HG03045 (cell line): ENCODE results near the gene TTLL9.
"Not testable (repeated sequence)": the region's sequence is repeated elsewhere in the genome, so short reads cannot be mapped to it uniquely, and the experiment has no call there.

Source experiments
- ATAC-seq: cut with Tn5 transposase; IDR thresholded peaks from one replicate; pipeline ENCODE4 v1.9.1; 2021; ENCODE audit warnings: mild to moderate bottlenecking, moderate library complexity; ENCODE audit not compliant: unreplicated experiment

Gene TTLL9, protein sequence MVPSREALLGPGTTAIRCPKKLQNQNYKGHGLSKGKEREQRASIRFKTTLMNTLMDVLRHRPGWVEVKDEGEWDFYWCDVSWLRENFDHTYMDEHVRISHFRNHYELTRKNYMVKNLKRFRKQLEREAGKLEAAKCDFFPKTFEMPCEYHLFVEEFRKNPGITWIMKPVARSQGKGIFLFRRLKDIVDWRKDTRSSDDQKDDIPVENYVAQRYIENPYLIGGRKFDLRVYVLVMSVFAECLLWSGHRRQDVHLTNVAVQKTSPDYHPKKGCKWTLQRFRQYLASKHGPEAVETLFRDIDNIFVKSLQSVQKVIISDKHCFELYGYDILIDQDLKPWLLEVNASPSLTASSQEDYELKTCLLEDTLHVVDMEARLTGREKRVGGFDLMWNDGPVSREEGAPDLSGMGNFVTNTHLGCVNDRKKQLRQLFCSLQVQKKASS

DNA sequence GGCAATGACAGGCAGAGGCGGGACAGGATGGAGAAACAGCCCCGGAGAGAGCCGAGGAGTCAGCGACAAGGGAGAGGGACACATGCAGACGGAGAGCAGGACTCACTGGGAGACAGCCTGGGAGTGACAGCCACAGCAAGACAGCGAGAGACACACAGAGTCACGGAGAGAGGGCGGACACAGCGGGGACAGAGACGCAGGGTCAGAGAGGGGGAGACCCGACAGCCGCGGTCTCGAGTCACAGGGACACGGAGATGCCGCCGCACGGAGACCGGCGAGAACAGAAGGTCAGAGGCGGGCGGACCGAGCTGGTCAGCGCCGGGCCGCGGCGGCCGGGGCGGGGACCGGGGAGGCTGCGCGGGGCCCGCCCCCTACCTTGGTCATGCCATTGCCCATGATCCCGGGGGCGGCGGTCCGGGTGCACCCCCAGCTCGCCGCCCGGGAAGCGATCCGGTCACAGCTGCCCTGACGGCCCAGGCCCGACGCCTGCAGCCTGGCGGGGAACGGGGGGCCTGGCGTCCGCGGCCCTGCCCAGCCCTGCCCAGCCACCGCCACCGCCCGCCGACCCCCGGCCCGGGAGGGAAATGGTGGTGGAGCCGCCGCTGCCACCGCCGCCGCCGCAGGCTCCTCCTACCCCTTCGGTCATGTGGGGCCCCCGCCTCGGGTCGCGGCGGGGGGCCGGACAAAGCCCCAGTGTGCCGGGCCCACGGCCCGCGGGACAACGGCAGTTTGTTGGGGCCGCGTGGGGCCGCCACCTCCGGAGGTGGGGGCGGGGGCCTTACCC, at the start of gene TTLL9, which contains the start of gene DUSP15:
TSS of gene TTLL9 (plus strand) at position 693 of the 784 bp plus-strand sequence. CDS start 493 bp downstream, outside the sequence.
TSS of gene DUSP15 (minus strand) at position 586 of the 784 bp plus-strand sequence. CDS start at position 396, 190 bp downstream.
- no peak for ATAC-seq

DNA sequence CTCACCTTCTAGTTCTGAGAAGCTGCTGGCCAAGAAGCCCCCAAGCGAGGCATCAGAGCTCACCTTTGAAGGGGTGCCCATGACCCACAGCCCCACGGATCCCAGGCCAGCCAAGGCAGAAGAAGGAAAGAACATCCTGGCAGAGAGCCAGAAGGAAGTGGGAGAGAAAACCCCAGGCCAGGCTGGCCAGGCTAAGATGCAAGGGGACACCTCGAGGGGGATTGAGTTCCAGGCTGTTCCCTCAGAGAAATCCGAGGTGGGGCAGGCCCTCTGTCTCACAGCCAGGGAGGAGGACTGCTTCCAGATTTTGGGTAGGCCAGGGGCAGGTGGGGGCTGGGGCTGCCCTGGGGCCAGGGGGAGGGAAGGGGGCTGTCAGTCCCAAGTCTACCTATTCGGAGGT, 49.0 kb upstream of the TTLL9 start:
- no peak for ATAC-seq

DNA sequence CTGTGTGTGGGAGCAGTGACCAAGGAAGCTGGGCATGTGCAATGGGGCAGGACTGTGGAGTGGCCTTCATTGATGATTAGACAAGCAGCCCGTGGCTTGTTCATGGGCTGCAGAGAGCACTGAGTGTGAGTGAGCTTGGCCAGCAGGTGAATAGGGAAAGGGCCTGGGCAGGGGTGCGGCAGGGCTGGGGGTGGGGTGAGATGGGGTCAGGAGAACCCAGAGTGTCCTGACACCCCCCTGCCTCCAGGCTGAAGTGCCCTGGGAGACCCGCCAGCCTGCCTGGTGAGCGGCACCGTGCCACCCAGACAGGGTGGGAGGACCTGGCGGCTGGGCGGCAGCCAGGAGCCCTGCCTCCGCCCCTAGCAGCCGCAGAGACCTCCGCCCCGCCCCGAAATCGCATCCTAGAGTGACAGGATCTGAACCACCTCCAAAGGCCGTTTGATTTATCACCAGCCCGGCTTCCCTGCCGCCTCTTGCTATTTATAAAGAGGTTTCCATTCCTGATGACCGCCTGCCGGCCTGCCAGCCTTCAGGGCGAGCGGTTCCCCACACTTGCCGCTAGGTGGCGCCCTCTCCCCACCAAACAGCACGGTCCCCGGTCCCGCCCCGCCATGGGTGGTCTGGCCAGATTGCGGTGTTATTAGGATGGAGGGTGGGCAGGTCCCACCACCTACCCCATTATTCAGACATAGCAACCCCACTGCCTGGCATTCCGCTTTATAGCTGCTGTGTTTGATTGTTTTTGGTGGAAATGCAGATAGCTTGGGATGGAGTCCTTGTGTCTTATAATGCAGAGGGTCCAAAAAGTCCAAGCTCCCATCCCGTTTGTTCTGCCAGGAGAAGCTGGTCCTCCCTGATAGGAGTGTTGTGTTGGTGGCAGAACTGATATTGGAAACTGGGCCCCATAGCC, 47.8 kb upstream of the TTLL9 start:
- no peak for ATAC-seq

DNA sequence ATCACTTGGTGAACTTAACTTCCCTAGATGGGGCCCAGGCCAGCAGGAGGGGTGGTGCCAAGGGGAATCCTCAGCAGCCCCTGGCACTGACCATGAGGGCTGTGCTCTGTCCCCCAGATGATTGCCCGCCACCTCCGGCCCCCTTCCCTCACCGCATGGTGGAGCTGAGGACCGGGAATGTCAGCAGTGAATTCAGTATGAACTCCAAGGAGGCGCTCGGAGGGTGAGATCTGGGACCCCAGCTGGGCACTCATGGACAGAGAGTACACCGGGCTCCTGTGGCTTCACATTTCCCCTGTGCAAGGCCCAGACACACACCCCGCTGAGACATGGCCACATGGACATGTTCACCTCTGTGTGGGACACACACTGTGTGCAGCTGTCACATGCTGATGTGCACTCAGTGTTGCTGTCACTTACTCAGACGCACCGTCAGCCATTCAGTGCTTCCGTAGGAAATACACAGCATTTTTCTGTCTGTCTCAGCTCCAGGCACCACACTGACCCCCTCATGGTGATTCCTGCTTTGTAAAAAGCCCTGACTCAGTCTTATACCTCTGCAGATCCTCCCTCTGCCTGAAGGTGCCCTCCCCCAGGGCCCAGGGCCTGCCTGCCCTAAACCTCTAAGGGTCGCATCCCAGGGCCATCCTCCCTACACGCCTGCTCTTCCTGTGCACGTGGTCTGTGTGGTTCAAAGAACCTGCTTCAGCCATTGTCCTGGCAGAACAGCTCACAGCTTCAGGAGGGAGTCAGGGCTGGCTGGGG, 46.9 kb upstream of the TTLL9 start:
- no peak for ATAC-seq

DNA sequence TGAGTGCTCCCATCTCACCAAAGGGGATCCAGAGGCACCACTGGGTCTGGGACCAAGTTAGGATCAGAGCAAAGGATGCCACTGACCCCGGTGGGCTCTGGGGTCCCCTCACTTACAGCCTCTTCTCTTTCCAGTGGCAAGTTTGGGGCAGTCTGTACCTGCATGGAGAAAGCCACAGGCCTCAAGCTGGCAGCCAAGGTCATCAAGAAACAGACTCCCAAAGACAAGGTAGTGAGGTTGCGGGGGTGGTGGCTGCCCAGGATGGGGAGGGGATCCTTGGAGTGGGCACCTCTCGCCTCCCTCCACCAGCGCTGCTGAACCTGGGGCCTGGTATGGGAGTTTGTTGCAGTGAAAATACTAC, 46.3 kb upstream of the TTLL9 start:
- no peak for ATAC-seq

DNA sequence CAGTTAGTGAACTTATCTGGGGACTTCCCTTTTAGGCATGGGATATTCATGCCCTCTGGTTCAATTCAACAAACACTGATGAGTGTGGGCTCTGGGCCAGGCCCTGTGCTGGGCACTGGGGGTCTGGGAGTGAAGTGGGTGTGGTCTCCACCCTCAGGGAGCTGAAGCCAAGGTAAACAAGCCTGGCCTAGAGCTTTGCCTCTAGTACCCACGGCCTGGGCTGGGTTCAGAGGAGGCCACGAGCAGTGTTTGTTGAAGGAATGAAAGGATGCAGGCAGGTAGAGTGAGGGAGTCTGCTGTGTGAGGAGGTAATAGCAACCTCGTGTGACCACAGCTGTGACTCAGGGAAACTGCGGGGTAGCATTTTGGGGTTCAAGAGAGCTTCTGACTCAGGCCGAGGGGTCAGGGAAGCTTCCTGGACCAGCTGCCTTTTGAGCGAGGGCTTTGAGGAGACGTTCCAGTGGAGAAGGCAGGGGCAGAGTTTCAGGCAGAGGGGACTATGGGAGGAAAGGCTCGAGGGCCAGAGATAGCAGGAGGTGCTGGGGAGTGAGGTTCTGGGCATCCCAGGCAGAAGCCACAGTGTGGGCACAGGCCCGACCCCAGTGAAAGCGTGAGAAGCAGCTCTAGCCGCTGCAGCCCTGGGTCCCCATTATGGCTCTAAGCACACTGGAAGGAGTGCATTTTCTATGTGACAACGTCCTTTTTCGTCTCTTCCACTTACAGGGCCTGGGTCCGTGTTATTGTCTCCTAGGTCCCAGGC, 45.7 kb upstream of the TTLL9 start:
- ATAC-seq: no peak

DNA sequence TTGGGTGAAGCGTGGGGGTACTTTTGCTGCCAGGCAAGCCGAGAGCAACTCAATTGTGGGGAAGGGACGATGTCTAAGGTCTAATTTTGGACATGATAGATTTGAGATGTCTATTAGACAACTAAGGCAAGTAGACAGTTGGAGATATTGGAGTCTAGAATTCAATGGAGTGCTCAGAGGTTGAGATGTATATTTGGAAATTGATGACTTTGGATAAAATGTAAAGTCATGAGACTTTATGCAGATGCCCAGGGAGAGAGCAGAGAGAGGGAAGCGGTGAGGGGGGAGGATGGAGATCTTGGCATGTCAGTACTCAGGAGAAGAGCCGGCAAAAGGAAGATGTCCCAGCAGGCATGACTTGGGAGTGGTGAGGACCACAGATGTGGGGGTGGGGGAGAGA, 44.4 kb upstream of the TTLL9 start:
- no peak for ATAC-seq

DNA sequence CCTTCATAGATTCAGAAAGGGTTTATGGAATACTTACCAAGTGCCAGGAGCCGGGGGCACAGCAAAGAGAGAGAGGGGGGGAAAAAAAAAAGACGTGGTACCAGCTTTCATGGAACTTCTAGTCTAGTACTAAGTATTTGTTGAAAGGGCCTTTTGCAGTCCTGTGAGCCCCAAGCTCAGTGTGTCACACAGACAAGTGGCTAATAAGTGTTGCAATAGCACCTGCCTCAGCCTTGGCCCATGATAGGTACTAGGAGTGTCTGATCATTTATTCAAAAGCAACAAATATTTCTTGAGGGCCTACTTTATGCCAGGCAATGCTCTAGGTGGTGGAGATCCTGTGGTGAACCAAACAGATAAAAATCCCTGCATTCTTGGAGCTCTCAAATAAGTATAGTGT, 43.4 kb upstream of the TTLL9 start:
- ATAC-seq: no peak

DNA sequence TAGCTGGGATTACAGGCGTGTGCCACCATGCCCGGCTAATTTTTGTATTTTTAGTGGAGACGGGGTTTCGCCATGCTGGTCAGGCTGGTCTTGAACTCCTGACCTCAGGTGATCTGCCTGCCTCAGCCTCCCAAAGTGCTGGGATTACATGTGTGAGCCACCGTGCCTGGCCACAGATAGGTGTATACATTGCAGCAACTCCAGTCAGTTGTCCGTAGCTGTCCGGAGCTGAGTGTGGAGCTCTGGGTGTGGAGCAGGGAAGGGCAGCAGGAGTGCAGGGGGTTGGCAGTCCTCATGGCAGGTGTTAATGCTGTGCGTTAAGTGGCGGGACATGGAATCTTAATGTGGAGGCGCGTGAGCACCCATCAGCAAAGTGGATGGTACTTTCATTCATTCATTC, 42.4 kb upstream of the TTLL9 start:
- not testable (repeated sequence) for ATAC-seq

DNA sequence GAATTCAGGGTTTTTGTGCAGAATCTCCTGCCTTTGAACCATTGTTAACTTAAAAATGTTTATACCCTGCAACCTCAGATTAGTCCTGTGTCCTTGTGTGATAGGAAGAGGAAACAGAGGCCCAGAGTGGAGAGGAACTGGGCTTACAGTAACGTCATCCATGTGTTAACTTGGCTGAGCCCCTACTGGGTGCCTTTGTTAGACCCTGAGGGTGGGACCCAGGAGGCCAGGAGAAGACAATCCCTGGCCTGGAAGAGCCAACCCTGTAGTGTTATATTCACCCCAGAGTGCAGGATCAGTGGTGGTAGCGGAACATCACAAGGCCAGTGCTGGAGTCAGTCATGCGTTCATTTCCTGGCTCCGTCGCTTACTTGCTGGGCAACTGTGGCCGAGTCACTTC, 40.7 kb upstream of the TTLL9 start:
- no peak for ATAC-seq

DNA sequence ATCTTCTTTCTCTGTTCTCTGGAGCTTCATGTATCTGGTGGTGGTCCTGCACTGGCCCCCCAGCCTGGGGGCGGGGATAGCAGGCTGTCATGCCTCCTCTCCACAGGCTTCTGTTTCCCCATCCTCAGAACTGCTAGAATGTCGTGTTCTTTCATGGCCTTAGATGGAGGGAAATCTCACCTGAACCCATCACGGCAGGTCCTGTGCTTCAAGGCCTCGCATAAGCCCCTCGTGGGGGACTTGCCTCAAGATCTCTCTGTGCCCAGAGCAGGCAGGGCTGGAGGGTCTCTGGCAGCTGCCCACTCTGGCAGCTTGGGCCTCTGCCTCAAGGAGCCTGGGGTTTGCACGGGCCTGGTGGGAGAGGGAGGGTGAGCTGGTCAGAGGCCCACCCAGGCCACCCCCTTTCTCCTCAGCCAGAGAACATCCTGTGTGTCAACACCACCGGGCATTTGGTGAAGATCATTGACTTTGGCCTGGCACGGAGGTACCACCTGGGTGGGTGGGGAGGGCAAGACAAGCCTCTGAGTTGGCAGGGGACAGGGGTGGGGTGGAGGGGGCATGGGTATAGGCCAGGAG, 39.9 kb upstream of the TTLL9 start:
- no peak for ATAC-seq

DNA sequence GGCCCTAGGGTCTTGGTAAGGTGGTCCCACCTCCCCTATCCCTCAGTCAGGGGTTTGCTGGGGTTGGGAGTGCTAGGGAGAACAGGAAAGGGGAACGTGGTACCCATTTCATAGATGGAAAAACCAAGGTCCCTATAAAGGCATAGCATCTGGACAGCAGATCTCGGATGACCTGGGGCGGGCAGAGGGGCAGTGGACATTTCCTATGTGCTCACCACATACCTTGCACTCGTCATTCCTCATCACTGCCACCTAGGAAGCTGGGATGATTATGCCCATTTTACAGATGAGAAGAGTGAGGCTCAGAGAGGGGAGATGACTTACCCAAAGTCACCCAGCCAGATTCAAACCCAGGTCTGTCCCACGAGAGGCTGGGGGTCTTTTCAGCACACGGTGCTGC, 39.2 kb upstream of the TTLL9 start:
- ATAC-seq: no peak

DNA sequence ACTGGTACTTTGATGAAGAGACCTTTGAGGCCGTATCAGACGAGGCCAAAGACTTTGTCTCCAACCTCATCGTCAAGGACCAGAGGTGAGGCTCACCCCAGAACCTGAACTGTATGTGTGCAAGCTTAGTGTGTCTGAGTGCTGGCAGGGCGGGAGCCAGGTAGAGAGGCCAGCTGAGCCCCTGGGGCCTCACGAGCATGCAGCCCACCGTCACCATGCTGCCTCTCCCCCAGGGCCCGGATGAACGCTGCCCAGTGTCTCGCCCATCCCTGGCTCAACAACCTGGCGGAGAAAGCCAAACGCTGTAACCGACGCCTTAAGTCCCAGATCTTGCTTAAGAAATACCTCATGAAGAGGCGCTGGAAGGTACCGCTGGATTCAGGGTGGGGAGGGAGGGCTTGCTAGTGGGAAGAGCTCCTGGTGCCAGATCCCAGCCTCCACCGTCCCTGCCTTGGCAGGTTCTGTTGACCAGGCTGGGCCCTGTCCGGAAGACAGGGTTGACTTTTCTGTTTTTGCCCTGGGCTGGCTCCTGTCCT, 38.6 kb upstream of the TTLL9 start:
- no peak for ATAC-seq

DNA sequence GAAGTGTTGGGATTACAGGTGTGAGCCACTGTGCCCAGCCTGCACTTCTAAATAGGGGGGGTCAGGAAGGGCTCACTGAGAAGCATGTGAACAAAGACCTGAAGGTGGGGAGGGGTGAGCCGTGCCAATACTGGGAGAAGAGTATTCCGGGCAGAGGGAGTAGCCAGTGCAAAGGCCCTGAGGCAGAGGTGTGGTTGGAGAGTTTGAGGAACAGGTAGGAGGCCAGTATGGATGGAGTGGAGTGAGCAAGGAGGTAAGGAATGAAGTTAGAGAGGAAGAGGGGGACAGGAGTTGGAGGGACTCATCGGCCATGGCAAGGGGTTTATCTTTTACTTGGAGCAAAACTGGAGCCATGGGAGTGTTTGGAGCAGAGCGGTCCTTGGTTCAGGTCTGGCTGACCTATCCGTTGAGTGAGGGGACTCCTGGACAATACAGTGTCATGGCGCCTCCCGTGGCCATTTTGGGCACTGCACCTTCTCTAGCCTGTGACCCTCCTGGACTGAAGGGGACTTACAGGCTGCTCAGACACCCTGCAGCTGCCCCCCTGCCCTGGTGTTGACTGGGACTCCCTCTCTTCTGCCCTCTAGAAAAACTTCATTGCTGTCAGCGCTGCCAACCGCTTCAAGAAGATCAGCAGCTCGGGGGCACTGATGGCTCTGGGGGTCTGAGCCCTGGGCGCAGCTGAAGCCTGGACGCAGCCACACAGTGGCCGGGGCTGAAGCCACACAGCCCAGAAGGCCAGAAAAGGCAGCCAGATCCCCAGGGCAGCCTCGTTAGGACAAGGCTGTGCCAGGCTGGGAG, 37.1 kb upstream of the TTLL9 start:
- ATAC-seq: no peak

DNA sequence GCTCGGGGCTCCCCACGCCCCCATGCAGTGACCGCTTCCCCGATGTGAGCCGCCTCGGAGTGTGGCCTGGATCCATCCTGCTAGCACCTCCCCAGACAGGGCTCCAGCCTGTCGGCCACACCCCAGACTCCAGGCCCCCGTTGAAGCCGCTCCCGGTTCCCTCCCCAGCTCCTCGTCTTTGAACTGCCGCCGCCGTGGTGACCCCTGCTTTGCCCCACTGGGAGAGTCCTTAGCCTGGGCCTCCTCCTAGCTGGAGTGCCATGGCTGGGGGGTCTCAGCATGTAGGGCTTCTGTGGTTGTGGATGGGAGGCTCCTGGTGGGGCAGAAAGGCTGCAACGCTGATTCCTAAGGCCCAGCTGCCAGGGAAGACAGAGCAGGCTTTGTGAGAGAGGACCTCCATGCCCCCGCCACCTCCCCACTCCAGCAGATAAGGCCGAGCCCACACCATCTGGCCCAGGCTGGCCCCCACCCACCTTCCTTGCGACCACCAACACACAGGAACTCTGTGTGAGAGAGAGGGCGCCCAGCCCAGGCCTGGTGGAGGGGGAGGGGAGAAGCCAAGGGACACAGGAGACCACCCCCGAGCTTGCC, 36.4 kb upstream of the TTLL9 start:
- no peak for ATAC-seq

DNA sequence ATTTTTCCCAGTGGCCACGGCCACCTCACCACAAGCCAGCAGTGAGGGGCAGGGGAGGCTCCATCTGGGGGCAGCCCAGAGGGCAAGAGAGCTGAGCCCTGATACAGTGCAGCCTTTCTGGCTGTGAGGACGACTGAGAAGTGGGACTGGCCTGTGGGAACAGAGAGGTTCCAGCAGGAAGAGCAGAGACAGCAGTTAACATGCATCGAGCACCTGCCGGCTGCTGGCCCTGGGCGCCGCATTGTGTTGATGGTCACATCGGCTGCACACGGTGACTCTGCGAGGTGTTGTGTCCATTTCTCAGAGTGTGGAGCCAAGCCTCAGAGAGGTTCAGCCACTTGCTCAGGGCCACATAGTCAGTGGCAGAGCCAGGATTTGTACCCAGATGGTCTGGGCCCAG, 34.9 kb upstream of the TTLL9 start:
- no peak for ATAC-seq

DNA sequence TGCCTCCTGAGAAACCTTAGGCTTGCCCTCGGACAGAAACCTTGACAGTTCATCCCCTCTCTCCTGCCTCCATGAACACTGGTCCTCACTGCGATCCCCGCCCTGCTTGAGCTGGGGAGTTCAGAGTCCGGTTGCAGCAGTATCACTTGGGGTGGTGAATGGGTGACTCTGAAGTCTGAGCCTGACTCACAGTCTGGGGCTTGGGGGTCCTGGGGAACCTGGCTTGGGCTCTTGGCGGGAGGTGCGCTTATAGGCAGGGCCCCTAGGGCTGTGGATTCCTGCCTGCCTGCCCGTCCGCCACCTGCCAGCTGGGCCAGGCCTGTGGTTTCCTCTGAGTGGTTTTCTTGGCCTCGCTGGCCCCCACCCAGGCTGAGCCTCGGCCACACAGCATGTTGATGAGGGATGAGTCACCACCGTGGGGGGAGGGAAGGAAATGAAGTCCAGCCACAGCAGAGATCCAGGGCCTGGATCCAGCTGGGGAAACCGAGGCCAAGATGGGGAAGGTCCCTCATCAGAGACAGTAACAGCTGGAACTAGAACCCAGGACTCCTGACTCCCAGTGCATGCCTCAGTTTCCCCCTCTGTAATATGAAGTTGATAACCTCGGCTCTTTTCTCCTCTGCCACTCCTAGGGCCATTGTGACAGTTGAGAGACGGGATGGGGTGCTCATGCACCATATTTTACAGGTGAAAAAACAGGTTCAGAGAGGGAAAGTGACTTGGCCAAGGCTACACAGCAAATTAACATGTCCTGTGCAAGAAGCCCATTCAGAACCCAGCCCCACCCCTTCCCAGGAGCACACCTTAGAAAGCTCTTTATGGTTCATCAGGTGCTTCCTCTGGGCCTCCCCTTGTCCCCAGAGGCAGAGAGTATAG, 34.2 kb upstream of the TTLL9 start:
- ATAC-seq: peak; percentile 62
